HG03108 (cell line): Measurements from ENCODE around the gene GNA15.

Experiments used
- ATAC-seq: cut with Tn5 transposase; IDR thresholded peaks from one replicate; pipeline ENCODE4 v1.9.1; 2021; ENCODE audit warnings: moderate library complexity; ENCODE audit not compliant: unreplicated experiment

Gene GNA15

GRCh38 chr19:3206216-3206953, 70.6 kb downstream of the GNA15 start:
- ATAC-seq, result no peak

- ATAC-seq, result no peak
Observed at GRCh38 chr19:3207461-3208242, 71.8 kb downstream of the GNA15 start.

- no peak for ATAC-seq
Observed at GRCh38 chr19:3208317-3209207, 72.7 kb downstream of the GNA15 start.

GRCh38 chr19:3210347-3211017, 74.6 kb downstream of the GNA15 start:
- ATAC-seq, result no peak

GRCh38 chr19:3211191-3211590, 75.4 kb downstream of the GNA15 start:
- ATAC-seq, result no peak

- ATAC-seq, result no peak
Observed at GRCh38 chr19:3213159-3213558, 77.3 kb downstream of the GNA15 start.
